DMS 273 (cell line): Measurements from ENCODE around the gene KANK2.

Experiments
- DNase-seq: peaks from one replicate; lab custom pipeline; 2025; ENCODE audit not compliant: unreplicated experiment; lab: John Stamatoyannopoulos, UW

The KANK2 gene

GRCh38 chr19:11197291-11198174 lies at the start of gene KANK2:
KANK2 (minus strand) TSS chr19:11197545; CDS start chr19:11194511, 3,034 bp downstream.
- peak; percentile 91 for DNase-seq

DNA sequence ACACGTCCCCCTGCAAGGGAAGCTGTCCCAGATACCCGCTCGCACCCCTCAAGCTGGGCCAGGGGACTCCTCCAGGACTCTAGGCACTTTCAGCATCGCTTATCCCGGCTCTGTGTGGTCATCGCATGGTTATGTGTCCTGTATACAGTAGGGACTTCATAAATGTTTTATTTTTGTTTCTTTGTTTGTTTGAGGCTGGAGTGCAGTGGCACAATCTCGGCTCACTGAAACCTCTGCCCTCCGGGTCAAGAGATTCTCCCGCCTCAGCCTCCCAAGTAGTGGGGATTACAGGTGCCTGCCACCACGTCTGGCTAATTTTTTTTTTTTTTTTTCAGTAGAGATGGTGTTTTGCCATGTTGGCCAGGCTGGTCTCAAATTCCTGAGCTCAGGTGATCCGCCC lies 49.6 kb upstream of the KANK2 start:
- DNase-seq = no peak

GRCh38 chr19:11244846-11245589 lies 47.7 kb upstream of the KANK2 start:
- no peak for DNase-seq

- DNase-seq = no peak
These were observed 46.4 kb upstream of the KANK2 start for GRCh38 chr19:11243798-11244169.

DNA sequence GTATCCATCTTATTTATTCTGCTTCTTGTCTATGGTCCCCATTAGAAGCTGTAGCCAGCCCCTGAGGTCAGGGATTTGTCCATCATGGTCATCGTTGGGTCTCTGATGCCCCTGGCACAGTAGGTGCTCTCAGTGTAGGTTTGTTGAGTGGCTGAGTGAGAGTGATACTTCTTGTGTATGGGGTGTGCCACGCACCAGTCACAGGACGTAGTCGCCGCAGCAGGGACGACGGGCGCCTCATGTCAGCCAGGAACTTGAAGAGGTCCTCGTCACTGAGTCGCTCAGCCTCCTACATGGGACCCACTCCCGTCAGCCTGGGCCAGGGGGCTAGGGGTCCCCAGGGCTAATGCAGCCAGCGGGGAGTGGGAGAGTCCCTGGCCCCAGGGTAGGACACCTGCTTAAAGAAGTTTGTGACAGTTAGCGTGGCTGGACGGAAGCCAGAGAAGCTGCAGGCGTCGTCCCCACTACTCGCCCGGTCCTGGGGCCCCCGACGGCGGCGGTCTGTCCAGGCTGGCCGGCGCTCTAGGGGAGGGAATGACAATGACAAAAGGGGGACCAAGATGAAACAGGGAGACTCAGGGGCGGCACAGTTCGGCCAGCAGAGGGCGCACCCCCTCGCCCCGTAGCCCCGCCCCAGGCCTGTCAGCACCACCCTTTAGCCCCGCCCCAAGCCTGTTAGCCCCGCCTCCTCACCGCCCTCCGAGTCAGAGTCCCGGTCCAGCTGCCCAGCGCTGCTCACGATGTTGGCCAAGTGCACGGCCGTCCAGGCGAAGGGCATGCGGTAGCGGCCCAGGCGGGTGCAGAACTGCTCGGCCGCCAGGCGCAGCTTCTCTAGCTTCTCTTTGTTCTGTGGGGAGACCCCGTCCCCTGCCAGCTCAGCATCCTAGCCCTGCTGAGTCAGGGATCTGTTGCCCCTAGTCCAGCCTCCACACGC lies 45.8 kb upstream of the KANK2 start:
- DNase-seq = peak; percentile 87

GRCh38 chr19:11242025-11242424 lies 44.7 kb upstream of the KANK2 start:
- DNase-seq = no peak

DNA sequence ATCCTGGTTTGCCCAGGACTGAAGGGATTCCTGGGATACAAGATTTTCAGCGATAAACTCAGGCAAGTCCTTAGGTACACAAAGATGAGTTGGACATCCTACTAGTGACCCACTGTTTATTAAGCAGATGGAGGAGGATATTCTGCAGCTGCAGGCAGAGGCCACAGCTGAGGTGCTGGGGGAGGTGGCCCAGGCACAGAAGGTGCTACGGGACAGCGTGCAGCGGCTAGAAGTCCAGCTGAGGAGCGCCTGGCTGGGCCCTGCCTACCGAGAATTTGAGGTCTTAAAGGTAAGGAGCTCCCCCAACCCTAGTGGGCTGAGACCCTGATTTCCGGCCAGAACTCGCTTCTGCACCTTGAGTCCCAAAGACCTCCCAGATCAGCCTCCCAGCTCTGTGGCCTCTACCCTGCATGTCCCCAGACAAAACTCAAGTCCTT lies 42.7 kb upstream of the KANK2 start:
- DNase-seq = no peak

GRCh38 chr19:11239377-11240000 lies 42.1 kb upstream of the KANK2 start, which contains the start of gene ANGPTL8:
ANGPTL8 (plus strand) TSS chr19:11239619; CDS start chr19:11239638, 19 bp downstream.
- DNase-seq = no peak

DNA sequence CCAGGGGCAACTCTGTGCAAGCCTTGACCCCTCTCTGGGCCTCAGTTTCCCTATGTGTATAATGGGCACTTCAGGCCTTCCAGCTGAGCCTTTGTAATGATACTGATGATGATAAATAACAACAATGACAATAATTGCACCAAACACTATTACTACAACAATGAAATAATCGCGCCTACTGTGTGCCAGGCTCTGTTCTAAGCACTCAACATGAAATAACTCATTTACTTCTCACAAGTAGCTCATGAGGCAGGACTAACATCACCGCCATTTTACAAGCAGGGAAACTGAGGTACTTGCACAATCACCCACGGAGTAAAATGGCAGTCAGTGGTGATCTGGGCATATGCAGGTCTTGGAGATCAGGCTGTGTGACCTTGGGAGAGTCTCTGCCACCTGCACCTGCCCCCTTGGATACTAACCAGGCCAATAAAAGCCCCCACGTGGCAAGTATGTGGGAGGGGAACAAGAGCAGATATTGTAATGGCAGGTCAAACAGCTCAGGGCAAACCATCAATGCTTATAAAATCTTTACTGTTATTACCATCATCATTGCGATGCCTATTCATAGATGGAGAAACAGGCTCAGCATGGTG lies 41.5 kb upstream of the KANK2 start:
- no peak for DNase-seq

GRCh38 chr19:11238041-11238440 lies 40.7 kb upstream of the KANK2 start:
- DNase-seq = no peak

DNA sequence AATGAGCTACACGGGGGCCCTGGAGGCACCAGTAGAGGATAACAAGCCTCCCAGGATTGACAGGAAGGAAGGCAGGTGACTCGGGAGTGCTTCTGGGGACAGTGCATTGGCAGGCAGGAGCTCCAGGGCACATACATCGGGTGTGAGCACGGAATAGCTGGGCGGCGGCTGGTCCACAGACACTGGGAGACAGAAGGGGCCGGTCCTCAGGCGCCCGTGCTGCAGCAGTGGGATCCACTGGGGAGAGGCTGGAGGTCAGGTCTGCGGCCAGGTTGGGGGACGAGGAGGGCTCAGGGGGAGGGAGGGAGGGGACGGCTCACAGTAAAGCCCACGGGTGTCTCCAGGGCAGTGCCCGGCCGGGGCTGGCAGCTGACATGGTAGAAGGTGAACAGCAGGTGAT lies 40.0 kb upstream of the KANK2 start:
- no peak for DNase-seq

DNA sequence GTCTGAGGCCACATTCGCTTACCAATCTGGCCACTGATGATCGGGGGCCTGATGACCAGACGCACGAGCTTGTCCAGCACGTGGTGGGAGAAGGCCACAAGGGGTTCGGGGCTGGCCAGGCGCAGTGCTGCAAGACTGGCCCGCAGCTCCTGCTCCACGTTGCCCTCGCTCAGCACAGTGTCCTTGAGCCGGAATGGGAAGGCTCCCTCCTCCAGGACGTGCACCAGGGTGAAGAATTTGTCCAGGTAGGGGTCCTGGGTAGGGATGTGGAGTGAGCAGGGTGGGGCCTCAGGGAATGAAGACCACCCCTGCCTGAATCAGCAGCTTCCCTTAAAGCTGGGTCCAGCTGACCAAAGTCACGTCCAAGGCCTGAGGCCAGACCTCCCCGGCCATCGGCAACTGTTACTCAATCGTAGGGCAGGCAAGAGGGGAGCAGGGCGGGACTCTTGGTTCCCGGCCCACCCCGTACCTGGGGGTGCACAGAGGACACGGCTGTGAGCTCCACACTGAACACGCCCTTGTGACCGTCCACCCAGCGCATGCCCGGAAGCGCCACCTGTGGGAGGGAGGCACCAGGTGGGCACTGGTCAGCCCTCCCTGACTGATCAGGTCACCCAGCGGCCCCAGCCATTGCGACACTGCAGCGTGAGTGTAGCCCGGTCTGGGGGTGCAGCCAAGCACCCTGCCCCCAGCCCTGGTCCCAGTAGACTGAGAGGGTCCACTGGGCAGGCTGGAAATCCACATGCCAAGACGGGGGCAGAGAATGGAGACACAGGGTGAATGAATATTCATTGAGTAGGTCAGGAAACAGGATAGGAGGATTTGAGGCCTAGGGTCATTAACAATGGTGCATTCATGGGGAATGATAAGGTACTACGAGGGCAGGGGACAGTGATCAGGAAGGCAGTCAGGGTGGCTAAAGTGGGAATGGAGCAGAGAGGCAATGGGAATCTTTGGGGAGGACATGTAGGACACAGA lies 39.3 kb upstream of the KANK2 start:
- DNase-seq = no peak

- no peak for DNase-seq
These were observed 37.2 kb upstream of the KANK2 start for GRCh38 chr19:11234486-11235075.

DNA sequence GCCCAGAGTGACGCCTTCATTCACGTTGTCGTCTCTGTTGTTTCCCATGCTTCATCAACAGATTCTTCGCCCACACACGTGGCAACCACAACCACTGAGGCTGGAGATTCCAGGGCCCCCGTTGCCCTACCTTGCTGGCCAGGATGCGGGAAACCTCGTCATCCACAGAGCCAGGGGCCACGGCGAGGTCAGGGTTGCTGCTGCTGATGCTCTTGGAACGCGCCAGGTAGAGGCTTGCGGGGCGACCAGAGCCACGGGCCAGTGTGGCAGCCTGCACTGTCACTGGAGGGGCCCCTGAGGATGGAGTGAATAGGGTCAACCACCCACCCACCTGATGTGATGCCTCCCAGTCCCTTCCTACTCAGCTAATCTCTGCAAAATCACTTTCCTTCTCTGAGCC lies 35.7 kb upstream of the KANK2 start:
- no peak for DNase-seq

GRCh38 chr19:11232555-11232954 lies 35.2 kb upstream of the KANK2 start:
- no peak for DNase-seq

DNA sequence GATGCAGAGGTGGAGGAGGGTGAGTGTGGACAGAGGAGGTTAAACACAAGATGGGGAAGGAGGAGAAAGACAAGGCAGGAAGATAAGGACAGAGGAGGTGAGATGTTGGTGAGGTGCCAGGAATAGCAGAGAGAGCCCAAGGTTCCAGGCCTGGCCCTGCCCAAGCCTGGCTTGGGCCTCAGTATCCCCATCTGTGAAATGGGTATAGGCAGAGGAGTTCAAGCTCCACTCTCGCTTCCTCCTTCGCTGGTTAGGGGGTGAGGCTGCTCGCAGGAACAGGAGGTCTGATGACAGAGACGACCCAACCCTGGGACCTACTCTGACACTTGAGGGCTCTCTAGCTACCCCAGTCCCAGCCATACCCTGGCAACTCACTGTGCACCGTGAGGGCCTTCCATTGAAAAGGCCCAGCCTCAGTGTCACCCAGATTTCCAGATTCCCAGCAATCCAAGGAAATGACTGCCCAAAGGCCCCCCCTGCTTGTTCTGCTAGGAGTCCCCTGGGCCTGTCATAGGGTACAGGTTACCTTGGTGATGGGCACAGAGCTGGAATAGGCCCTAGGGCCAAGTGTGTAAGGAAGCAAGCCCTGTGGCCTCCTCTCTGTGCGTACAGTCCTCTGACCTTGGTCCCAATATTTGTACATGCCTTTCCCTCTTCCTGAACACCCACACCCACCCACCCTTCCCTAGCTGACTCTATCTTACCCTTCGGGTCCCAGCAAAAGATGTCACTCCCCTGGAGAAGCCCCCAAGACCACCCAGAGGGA lies 33.5 kb upstream of the KANK2 start:
- DNase-seq = no peak

DNA sequence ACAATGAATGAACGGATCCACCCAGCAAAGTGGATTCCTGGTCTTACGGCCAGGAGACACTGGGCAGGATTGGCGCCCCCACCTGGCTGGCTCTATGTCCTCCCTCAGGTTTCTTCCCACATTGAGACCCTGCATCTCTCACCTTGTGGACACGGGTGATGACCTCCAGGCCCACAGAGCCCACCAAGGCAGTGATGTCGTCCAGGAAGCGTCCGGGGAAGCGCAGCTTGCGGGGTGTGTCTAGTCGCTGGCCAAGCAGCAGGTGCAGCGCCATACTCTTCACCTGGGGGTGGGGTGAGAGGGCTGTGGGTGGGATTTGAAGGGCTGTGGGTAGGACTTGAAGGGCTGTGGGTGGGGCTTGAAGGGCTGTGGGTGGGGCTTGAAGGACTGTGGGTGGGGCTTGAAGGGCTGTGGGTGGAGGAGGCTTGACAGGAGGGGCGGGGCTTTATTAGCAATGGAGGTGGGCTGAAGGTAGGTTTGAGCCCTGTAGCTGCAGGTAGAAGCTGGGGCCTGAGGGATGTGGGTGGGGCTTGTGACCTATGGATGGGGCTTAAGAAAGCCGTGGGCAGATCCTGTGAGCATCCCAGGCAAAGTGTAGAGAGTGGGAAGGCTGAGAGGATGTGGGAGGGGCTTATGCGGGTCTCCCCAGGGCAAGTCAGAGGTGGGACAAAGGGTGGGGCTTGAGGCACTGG lies 30.0 kb upstream of the KANK2 start:
- peak; percentile 48 for DNase-seq
